Activated CD4-positive, alpha-beta T cell treated with anti-CD3 and anti-CD28 coated beads for 36 hours (primary cell): ENCODE measurements around the gene MYO1A. TPM values are rescaled to one million over a fixed set of nuclear protein-coding genes. Genes with fewer than 3 reads are reported as not detected.
"Not testable (repeated sequence)": the region's sequence is repeated elsewhere in the genome, so short reads cannot be mapped to it uniquely, and the experiment has no call there.

ENCODE experiments used
- ATAC-seq: fragments of 200-7000 bp; cut with Tn5 transposase; one replicate; pipeline ENCODE4 v1.10.0; 2021; ENCODE audit warnings: mild to moderate bottlenecking, moderate library complexity
- CTCF ChIA-PET: fragments of 350-600 bp; sonication (Branson Sonifier 250); formaldehyde crosslinking; loops from one replicate; lab custom pipeline; 2021; ENCODE audit warnings: antibody characterized with exemption; lab: Charles Lee
- POLR2A ChIA-PET: fragments of 350-600 bp; sonication (Branson Sonifier 250); formaldehyde crosslinking; loops from one replicate; lab custom pipeline; 2021; ENCODE audit warnings: antibody characterized with exemption, inconsistent platforms; lab: Charles Lee
- DNase-seq: peaks from one replicate; pipeline ENCODE4 v3.0.0-alpha.2; 2020
- H3K27ac Mint-ChIP-seq: one replicate; pipeline ENCODE4 v1.8.0; 2021; ENCODE audit warnings: mixed read lengths
- H3K27me3 Mint-ChIP-seq: one replicate; pipeline ENCODE4 v1.8.0; 2021; ENCODE audit warnings: mixed read lengths
- H3K36me3 Mint-ChIP-seq: one replicate; pipeline ENCODE4 v1.8.0; 2021; ENCODE audit warnings: low read depth, mixed read lengths
- H3K4me1 Mint-ChIP-seq: one replicate; pipeline ENCODE4 v1.8.0; 2021; ENCODE audit warnings: mixed read lengths
- H3K4me3 Mint-ChIP-seq: one replicate; pipeline ENCODE4 v1.8.0; 2021; ENCODE audit warnings: mild to moderate bottlenecking, moderate library complexity, mixed read lengths
- H3K9me3 Mint-ChIP-seq: one replicate; pipeline ENCODE4 v1.8.0; 2021; ENCODE audit warnings: low read depth, mixed read lengths
- intact Hi-C, 2 experiments: fragments of 100-400 bp; cut with DNase I in 1 of 2; cut with micrococcal nuclease in 1 of 2; formaldehyde crosslinking; loops; one replicate each; pipeline versions ENCODE4 v1.14.2 to v1.15.1; 2022 to 2024; cut with DNase I, micrococcal nuclease
- total RNA-seq, 2 experiments: library from RNA; stranded (reverse); gene quantifications; one replicate each; pipeline ENCODE4 v1.2.3, GENCODE V29; 2021

Gene MYO1A
- total RNA-seq, 2 experiments from 2014 or later, result 2.4 to 2.6 TPM

- H3K27ac Mint-ChIP-seq, result peak overlapping the region; percentile 89
- intact Hi-C loops, result loop anchor here (1.0 to 2.0 kb wide), 7 partner anchors 9 to 114 kb away; partner anchors contain the start of gene NEMP1 (in 1 of the 2)
- ATAC-seq (peak; percentile 73), DNase-seq (peak; percentile 74)
- H3K36me3 Mint-ChIP-seq, result peaks cover 76% of the 10 kb centered on the region
- ChIA-PET POLR2A (interaction anchor here (0.7 to 2.9 kb wide), 5 partner anchors 9 to 42 kb away, joined by 3 to 30 read pairs (median 5); partner anchors contain the start of genes NAB2, NEMP1 and STAT6), CTCF (interaction anchor here (0.6 to 26.8 kb wide), 33 partner anchors 9 to 556 kb away, joined by 3 to 411 read pairs (median 4); partner anchors contain the start of genes LRP1, NAB2, NEMP1 and STAT6)
- H3K9me3 Mint-ChIP-seq, result peaks cover 5% of the 10 kb centered on the region
- H3K4me3 Mint-ChIP-seq, result peak overlapping the region; percentile 39
- H3K27me3 Mint-ChIP-seq, result no peaks in the 10 kb centered on the region
- H3K4me1 Mint-ChIP-seq, result peaks cover 74% of the 10 kb centered on the region
Measured at GRCh38 chr12:57069523-57069922, 19.6 kb upstream of the MYO1A start.

GRCh38 chr12:57066245-57066644 is 16.3 kb upstream of the MYO1A start:
- intact Hi-C loops, result no loop called here
- peak overlapping the region; percentile 97 for H3K27ac Mint-ChIP-seq
- DNase-seq (no peak), ATAC-seq (peak; percentile 37)
- peaks cover 81% of the 10 kb centered on the region for H3K36me3 Mint-ChIP-seq
- no peaks in the 10 kb centered on the region for H3K27me3 Mint-ChIP-seq
- ChIA-PET CTCF (interaction anchor here (0.6 to 26.8 kb wide), 14 partner anchors 8 to 146 kb away, joined by 3 to 411 read pairs (median 4); partner anchors contain the start of genes NAB2, NEMP1, STAT6 and ZBTB39), POLR2A (interaction anchor here (0.8 to 1.5 kb wide), 3 partner anchors 12 to 382 kb away, joined by 4 to 7 read pairs (median 5); partner anchors contain the start of genes NEMP1 and STAT6)
- H3K9me3 Mint-ChIP-seq, result peaks cover 5% of the 10 kb centered on the region
- H3K4me3 Mint-ChIP-seq, result peak overlapping the region; percentile 76
- peaks cover 82% of the 10 kb centered on the region for H3K4me1 Mint-ChIP-seq

- DNase-seq (peak; percentile 80), ATAC-seq (peak; percentile 79)
- peaks cover 80% of the 10 kb centered on the region for H3K36me3 Mint-ChIP-seq
- H3K9me3 Mint-ChIP-seq, result peaks cover 5% of the 10 kb centered on the region
- ChIA-PET CTCF (interaction anchor here (0.6 to 26.8 kb wide), 12 partner anchors 11 to 1019 kb away, joined by 3 to 411 read pairs (median 4); partner anchors contain the start of genes NAB2, STAT6 and ZBTB39), POLR2A (interaction anchor here (0.8 to 1.8 kb wide), 2 partner anchors 24 to 48 kb away, joined by 4 to 12 read pairs; partner anchors contain the start of gene STAT6)
- peak overlapping the region; percentile 98 for H3K27ac Mint-ChIP-seq
- peaks cover 66% of the 10 kb centered on the region for H3K4me1 Mint-ChIP-seq
- H3K27me3 Mint-ChIP-seq, result no peaks in the 10 kb centered on the region
- intact Hi-C loops, result loop anchor here (1.0 to 5.0 kb wide), 12 partner anchors 14 to 376 kb away; partner anchors contain the start of genes NEMP1 (in 2 of the 2), INHBC (in 1 of the 2), PRIM1 (in 1 of the 2) and PTGES3 (in 1 of the 2)
- H3K4me3 Mint-ChIP-seq, result peak overlapping the region; percentile 76
Measured at GRCh38 chr12:57063991-57064685, 14.2 kb upstream of the MYO1A start.

GRCh38 chr12:57058454-57058853 is 8.5 kb upstream of the MYO1A start:
- DNase-seq (no peak), ATAC-seq (no peak)
- ChIA-PET CTCF (interaction anchor here (0.6 to 26.8 kb wide), 7 partner anchors 10 to 66 kb away, joined by 3 to 411 read pairs (median 4); partner anchors contain the start of genes NAB2 and ZBTB39), POLR2A (no interaction called here)
- Mint-ChIP-seq H3K9me3 (no peaks in the 10 kb centered on the region), H3K27me3 (no peaks in the 10 kb centered on the region), H3K4me3 (no peak overlapping the region), H3K36me3 (peaks cover 74% of the 10 kb centered on the region), H3K27ac (peak overlapping the region; percentile 48), H3K4me1 (peaks cover 33% of the 10 kb centered on the region)
- intact Hi-C loops, result no loop called here

- Mint-ChIP-seq H3K27ac (no peak overlapping the region), H3K36me3 (peaks cover 67% of the 10 kb centered on the region), H3K4me1 (peaks cover 22% of the 10 kb centered on the region), H3K9me3 (no peaks in the 10 kb centered on the region), H3K4me3 (no peak overlapping the region), H3K27me3 (no peaks in the 10 kb centered on the region)
- intact Hi-C loops, result no loop called here
- ATAC-seq, result no peak
- ChIA-PET CTCF (interaction anchor here (0.7 to 14.6 kb wide), 10 partner anchors 9 to 299 kb away, joined by 3 to 207 read pairs (median 4); partner anchors contain the start of genes TAC3 and ZBTB39), POLR2A (no interaction called here)
- no peak for DNase-seq
Measured at GRCh38 chr12:57057067-57057751, 7.3 kb upstream of the MYO1A start.

- ATAC-seq, result no peak
- H3K27me3 Mint-ChIP-seq, result no peaks in the 10 kb centered on the region
- ChIA-PET CTCF (interaction anchor here (1.0 to 14.6 kb wide), 4 partner anchors 40 to 297 kb away, joined by 3 to 207 read pairs (median 6); partner anchors contain the start of genes TAC3 and ZBTB39), POLR2A (interaction anchor here (1.0 kb wide), 1 partner anchor 47 kb away, joined by 3 read pairs; no protein-coding TSS in a partner anchor)
- peaks cover 61% of the 10 kb centered on the region for H3K36me3 Mint-ChIP-seq
- H3K9me3 Mint-ChIP-seq, result no peaks in the 10 kb centered on the region
- no peak overlapping the region for H3K4me3 Mint-ChIP-seq
- H3K27ac Mint-ChIP-seq, result no peak overlapping the region
- intact Hi-C loops, result no loop called here
- H3K4me1 Mint-ChIP-seq, result peaks cover 17% of the 10 kb centered on the region
- no peak for DNase-seq
Measured at GRCh38 chr12:57055824-57056223, 5.9 kb upstream of the MYO1A start.

- Mint-ChIP-seq H3K36me3 (peaks cover 43% of the 10 kb centered on the region), H3K4me1 (peaks cover 13% of the 10 kb centered on the region)
- intact Hi-C loops, H3K27me3 Mint-ChIP-seq, ATAC-seq, DNase-seq, POLR2A ChIA-PET, H3K4me3 Mint-ChIP-seq, CTCF ChIA-PET, H3K9me3 Mint-ChIP-seq, H3K27ac Mint-ChIP-seq: not testable (repeated sequence)
Measured at GRCh38 chr12:57053901-57054300, 4.0 kb upstream of the MYO1A start.

GRCh38 chr12:57053146-57053545 is 3.2 kb upstream of the MYO1A start:
- H3K9me3 Mint-ChIP-seq, ATAC-seq, DNase-seq, POLR2A ChIA-PET, H3K4me3 Mint-ChIP-seq, H3K27me3 Mint-ChIP-seq, intact Hi-C loops, H3K27ac Mint-ChIP-seq: not testable (repeated sequence)
- CTCF ChIA-PET, result interaction anchor here (1.0 to 3.8 kb wide), 2 partner anchors 8 to 18 kb away, joined by 3 to 28 read pairs; no protein-coding TSS in a partner anchor
- Mint-ChIP-seq H3K4me1 (peaks cover 19% of the 10 kb centered on the region), H3K36me3 (peaks cover 36% of the 10 kb centered on the region)

- Mint-ChIP-seq H3K36me3 (peaks cover 21% of the 10 kb centered on the region), H3K27ac (no peak overlapping the region), H3K27me3 (no peaks in the 10 kb centered on the region), H3K9me3 (no peaks in the 10 kb centered on the region), H3K4me3 (no peak overlapping the region), H3K4me1 (peaks cover 30% of the 10 kb centered on the region)
- ATAC-seq, result no peak
- intact Hi-C loops, result no loop called here
- ChIA-PET CTCF (interaction anchor here (0.7 to 3.8 kb wide), 3 partner anchors 10 to 46 kb away, joined by 3 to 28 read pairs (median 10); no protein-coding TSS in a partner anchor), POLR2A (no interaction called here)
- no peak for DNase-seq
Measured at GRCh38 chr12:57051011-57051410, 1.1 kb upstream of the MYO1A start.

- ChIA-PET CTCF (interaction anchor here (0.9 to 4.2 kb wide), 7 partner anchors 9 to 542 kb away, joined by 3 to 41 read pairs (median 4); no protein-coding TSS in a partner anchor), POLR2A (no interaction called here)
- H3K4me3 Mint-ChIP-seq, result no peak overlapping the region
- intact Hi-C loops, result no loop called here
- no peak overlapping the region for H3K27ac Mint-ChIP-seq
- no peak for ATAC-seq
- no peak for DNase-seq
- peaks cover 32% of the 10 kb centered on the region for H3K4me1 Mint-ChIP-seq
- no peaks in the 10 kb centered on the region for H3K27me3 Mint-ChIP-seq
- H3K36me3 Mint-ChIP-seq, result peaks cover 11% of the 10 kb centered on the region
- no peaks in the 10 kb centered on the region for H3K9me3 Mint-ChIP-seq
Measured at GRCh38 chr12:57049119-57049446, 846 bp downstream of the MYO1A start.
